MM.1S (cell line): ENCODE data around the gene CNTLN.

Experiments used
- DNase-seq: peaks from one replicate; pipeline ENCODE4 v3.0.0-alpha.2; 2015
- H2AFZ ChIP-seq: fragments of 300-600 bp; sonication (generic); 2 replicates; pipeline ENCODE4 v1.6.0; 2016; ENCODE audit warnings: antibody characterized with exemption, low read length
- H3F3A ChIP-seq: fragments of 300-600 bp; sonication (generic); 2 replicates; pipeline ENCODE4 v1.6.1; 2016; ENCODE audit warnings: mild to moderate bottlenecking, antibody characterized with exemption, low read length, moderate library complexity, mixed read lengths; ENCODE audit not compliant: insufficient read depth
- H3K27ac ChIP-seq: fragments of 300-600 bp; sonication (generic); 2 replicates; pipeline ENCODE4 v1.5.1; 2016; ENCODE audit warnings: mild to moderate bottlenecking, low read length
- H3K27me3 ChIP-seq: fragments of 300-600 bp; sonication (generic); replicated peaks from 2 replicates; pipeline ENCODE4 v1.6.0; 2016; ENCODE audit warnings: low read length; ENCODE audit not compliant: insufficient read depth
- H3K36me3 ChIP-seq: fragments of 300-600 bp; sonication (generic); replicated peaks from 2 replicates; pipeline ENCODE4 v1.6.1; 2016; ENCODE audit warnings: mild to moderate bottlenecking, low read length, mixed read lengths; ENCODE audit not compliant: insufficient read depth
- H3K4me1 ChIP-seq: fragments of 300-600 bp; sonication (generic); 2 replicates; pipeline ENCODE4 v1.6.1; 2016; ENCODE audit warnings: low read length, mixed read lengths
- H3K4me2 ChIP-seq: fragments of 300-600 bp; sonication (generic); 2 replicates; pipeline ENCODE4 v1.6.0; 2016; ENCODE audit warnings: low read depth, low read length
- H3K4me3 ChIP-seq: fragments of 300-600 bp; sonication (generic); 2 replicates; pipeline ENCODE4 v1.5.1; 2016; ENCODE audit warnings: low read length, mixed read lengths
- H3K79me2 ChIP-seq: fragments of 300-600 bp; sonication (generic); 2 replicates; pipeline ENCODE4 v1.6.1; 2016; ENCODE audit warnings: mixed run types, low read length, mixed read lengths
- H3K9ac ChIP-seq: fragments of 300-600 bp; sonication (generic); 2 replicates; pipeline ENCODE4 v1.6.1; 2016; ENCODE audit warnings: low read length, mixed read lengths
- H3K9me2 ChIP-seq: fragments of 300-600 bp; sonication (generic); replicated peaks from 2 replicates; pipeline ENCODE4 v1.6.1; 2016; ENCODE audit warnings: mild to moderate bottlenecking, low read length, mixed read lengths; ENCODE audit not compliant: insufficient read depth
- H3K9me3 ChIP-seq: fragments of 300-600 bp; sonication (generic); replicated peaks from 2 replicates; pipeline ENCODE4 v1.6.1; 2016; ENCODE audit warnings: mild to moderate bottlenecking, low read length, mixed read lengths; ENCODE audit not compliant: insufficient read depth
- H4K20me1 ChIP-seq: fragments of 300-600 bp; sonication (generic); 2 replicates; pipeline ENCODE4 v1.6.1; 2016; ENCODE audit warnings: mild to moderate bottlenecking, low read length, moderate library complexity, mixed read lengths; ENCODE audit not compliant: insufficient read depth
- CTCF ChIP-seq: fragments of 300-600 bp; sonication (generic); IDR thresholded peaks from 2 replicates; pipeline ENCODE4 v1.5.1; 2016; ENCODE audit warnings: antibody characterized with exemption, low read length, mixed read lengths
- EZH2 ChIP-seq: fragments of 300-600 bp; sonication (generic); optimal IDR thresholded peaks from 2 replicates; pipeline ENCODE3; 2017; ENCODE audit warnings: low read depth, mild to moderate bottlenecking, antibody characterized with exemption, low read length, mixed read lengths
- EZH2phosphoT487 ChIP-seq: fragments of 300-600 bp; sonication (generic); IDR thresholded peaks from 2 replicates; pipeline ENCODE4 v1.6.1; 2018; ENCODE audit warnings: antibody characterized with exemption, low read length

The CNTLN gene

GRCh38 chr9:17191082-17191481 lies 56.2 kb downstream of the CNTLN start:
- TF ChIP-seq EZH2 (no peak), EZH2phosphoT487 (no peak), CTCF (no peak)
- no peak overlapping the region for H3K4me2 ChIP-seq
- DNase-seq: no peak

GRCh38 chr9:17204611-17205152 lies 69.8 kb downstream of the CNTLN start:
- H3K27me3 ChIP-seq: no peaks in the 10 kb centered on the region
- no peaks in the 10 kb centered on the region for H3F3A ChIP-seq
- TF ChIP-seq EZH2 (no peak), EZH2phosphoT487 (no peak), CTCF (no peak)
- no peaks in the 10 kb centered on the region for H3K4me1 ChIP-seq
- no peaks in the 10 kb centered on the region for H3K9me3 ChIP-seq
- no peak overlapping the region for H3K9ac ChIP-seq
- no peaks in the 10 kb centered on the region for H3K79me2 ChIP-seq
- H3K27ac ChIP-seq: no peak overlapping the region
- H3K36me3 ChIP-seq: no peaks in the 10 kb centered on the region
- no peak overlapping the region for H2AFZ ChIP-seq
- H4K20me1 ChIP-seq: no peaks in the 10 kb centered on the region
- no peak for DNase-seq
- no peak overlapping the region for H3K4me2 ChIP-seq
- H3K9me2 ChIP-seq: no peaks in the 10 kb centered on the region
- H3K4me3 ChIP-seq: no peak overlapping the region

More at GRCh38 chr9:17191082-17191481, 56.2 kb downstream of the CNTLN start:
- Histone ChIP-seq H3K4me3 (no peak overlapping the region), H3K79me2 (no peaks in the 10 kb centered on the region), H3K9me3 (no peaks in the 10 kb centered on the region), H3F3A (no peaks in the 10 kb centered on the region), H3K27ac (no peak overlapping the region), H2AFZ (no peak overlapping the region), H3K27me3 (no peaks in the 10 kb centered on the region), H3K36me3 (no peaks in the 10 kb centered on the region), H4K20me1 (no peaks in the 10 kb centered on the region), H3K9me2 (no peaks in the 10 kb centered on the region), H3K9ac (no peak overlapping the region), H3K4me1 (no peaks in the 10 kb centered on the region)

GRCh38 chr9:17216011-17216410 lies 81.2 kb downstream of the CNTLN start:
- no peaks in the 10 kb centered on the region for H3F3A ChIP-seq
- no peak overlapping the region for H3K4me3 ChIP-seq
- no peak overlapping the region for H2AFZ ChIP-seq
- no peak overlapping the region for H3K27ac ChIP-seq
- no peaks in the 10 kb centered on the region for H3K79me2 ChIP-seq
- H3K9me3 ChIP-seq: no peaks in the 10 kb centered on the region
- H4K20me1 ChIP-seq: no peaks in the 10 kb centered on the region
- H3K36me3 ChIP-seq: no peaks in the 10 kb centered on the region
- no peak for DNase-seq
- H3K9ac ChIP-seq: no peak overlapping the region
- H3K27me3 ChIP-seq: no peaks in the 10 kb centered on the region
- TF ChIP-seq CTCF (no peak), EZH2 (no peak), EZH2phosphoT487 (no peak)
- no peaks in the 10 kb centered on the region for H3K4me1 ChIP-seq
- H3K4me2 ChIP-seq: no peak overlapping the region
- no peaks in the 10 kb centered on the region for H3K9me2 ChIP-seq
